Tibial nerve (tissue), 4 donors: ENCODE measurements around the gene MUC5AC. TPM values are rescaled to one million over a fixed set of nuclear protein-coding genes. Genes with fewer than 3 reads are reported as not detected.

Experiments used
- DNase-seq, 2 donors: peaks; one replicate each; pipeline ENCODE4 v3.0.0-alpha.2; 2019; ENCODE audit warnings: low spot score in 2 of 2
- H3K27ac ChIP-seq, 4 donors: fragments of 200-600 bp; sonication (generic) in 3 of 4; one replicate each; pipeline ENCODE4 v1.5.1; 2017 to 2019; ENCODE audit warnings: mild to moderate bottlenecking in 1 of 4
- H3K27me3 ChIP-seq, 2 donors: fragments of 200-600 bp; sonication (generic) in 1 of 2; one replicate each; pipeline versions ENCODE4 v1.5.1 to v1.6.0; 2017 to 2019
- H3K36me3 ChIP-seq, 3 donors: fragments of 200-600 bp; sonication (generic); one replicate each; pipeline ENCODE4 v1.5.1; 2018 to 2019
- H3K4me1 ChIP-seq, 4 donors: fragments of 200-600 bp; sonication (generic) in 3 of 4; one replicate each; pipeline ENCODE4 v1.5.1; 2017 to 2019
- H3K4me3 ChIP-seq, 4 donors: fragments of 200-600 bp; sonication (generic) in 3 of 4; one replicate each; pipeline ENCODE4 v1.5.1; 2017 to 2019; ENCODE audit warnings: mild to moderate bottlenecking in 1 of 4, moderate library complexity in 1 of 4
- H3K9me3 ChIP-seq, 4 donors: fragments of 200-600 bp; sonication (generic) in 3 of 4; one replicate each; pipeline ENCODE4 v1.5.1; 2017 to 2019
- CTCF ChIP-seq, 5 experiments: fragments of 200-600 bp in 3 of 5; fragments of 450-650 bp in 2 of 5; sonication (generic) in 3 of 5; IDR thresholded peaks; one replicate each; pipeline ENCODE4 v1.5.1; 2016 to 2019; ENCODE audit warnings: antibody characterized with exemption in 5 of 5, mild to moderate bottlenecking in 3 of 5, moderate library complexity in 2 of 5
- EP300 ChIP-seq, 2 donors: sonication (generic); formaldehyde crosslinking; IDR thresholded peaks; one replicate each; pipeline ENCODE4 v1.6.1; 2017; ENCODE audit warnings: antibody characterized with exemption in 2 of 2, mild to moderate bottlenecking in 1 of 2
- POLR2A ChIP-seq, 2 donors: fragments of 450-650 bp; IDR thresholded peaks; one replicate each; pipeline ENCODE4 v1.6.1; 2017; ENCODE audit warnings: antibody characterized with exemption in 2 of 2, mild to moderate bottlenecking in 2 of 2, moderate library complexity in 2 of 2
- WGBS, 2 donors: methylation state at CpG; one replicate each; pipeline ENCODE4 v1.1.5; 2018; 5-methylcytosine and 5-hydroxymethylcytosine counted together
- total RNA-seq, 4 donors: library from RNA; depleted of rRNA; stranded (reverse); fragments of >200 nt; gene quantifications; one replicate each; pipeline ENCODE4 v1.1.0, GENCODE V29; 2016

MUC5AC gene
- total RNA-seq, 4 donors from 2014 or later = not detected

- no peak for DNase-seq
Observed at GRCh38 chr11:1237128-1237580, 79.4 kb downstream of the MUC5AC start.

DNA sequence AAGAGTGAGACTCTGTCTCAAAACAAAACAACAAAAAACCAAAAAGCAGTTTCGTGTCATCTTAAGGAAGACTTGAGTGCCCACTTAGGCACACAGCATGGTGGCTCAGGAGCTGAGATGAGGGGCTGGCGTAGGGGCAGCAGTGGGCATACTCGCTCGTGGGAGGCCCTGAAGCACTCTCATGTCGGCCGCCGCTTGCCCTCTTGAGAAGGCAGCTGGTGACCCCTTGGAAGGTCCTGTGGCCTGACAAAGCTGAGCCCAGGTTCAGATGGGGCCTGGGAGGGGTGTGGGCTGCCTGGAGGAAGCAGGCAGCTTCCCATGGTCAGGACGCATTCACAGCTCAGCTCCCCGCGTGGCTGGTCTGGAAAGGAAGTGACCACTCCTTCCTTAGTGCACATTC lies 80.1 kb downstream of the MUC5AC start:
- TF ChIP-seq EP300 (IDR thresholded peaks at IDR 0.05) = no peak
- no peak for TF ChIP-seq POLR2A (IDR thresholded peaks at IDR 0.05)
- TF ChIP-seq CTCF (IDR thresholded peaks at IDR 0.05) = no peak
- 76 to 79% methylated on average over 9 to 10 of the region's 10 CpGs for WGBS, 2 donors
- Histone ChIP-seq H3K4me1 (no peaks in the 10 kb centered on the region), H3K36me3 (peaks cover 0 to 15% (median 0%) of the 10 kb centered on the region in 3 donors), H3K4me3 (no peak overlapping the region), H3K9me3 (peaks cover 0 to 11% (median 0%) of the 10 kb centered on the region in 4 donors), H3K27ac (no peak overlapping the region), H3K27me3 (no peaks in the 10 kb centered on the region)
- no peak for DNase-seq

More at GRCh38 chr11:1237128-1237580, 79.4 kb downstream of the MUC5AC start:
- peaks cover 0 to 6% (median 0%) of the 10 kb centered on the region in 4 donors for H3K9me3 ChIP-seq
- H3K27ac ChIP-seq = no peak overlapping the region
- peaks cover 0 to 15% (median 0%) of the 10 kb centered on the region in 3 donors for H3K36me3 ChIP-seq
- 85 to 86% methylated on average over 13 of the region's 13 CpGs for WGBS, 2 donors
- H3K27me3 ChIP-seq = peaks cover 0 to 1% of the 10 kb centered on the region in 2 donors
- no peaks in the 10 kb centered on the region for H3K4me1 ChIP-seq
- TF ChIP-seq POLR2A (IDR thresholded peaks at IDR 0.05) = no peak
- no peak for TF ChIP-seq CTCF (IDR thresholded peaks at IDR 0.05)
- TF ChIP-seq EP300 (IDR thresholded peaks at IDR 0.05) = no peak
- H3K4me3 ChIP-seq = no peak overlapping the region

DNA sequence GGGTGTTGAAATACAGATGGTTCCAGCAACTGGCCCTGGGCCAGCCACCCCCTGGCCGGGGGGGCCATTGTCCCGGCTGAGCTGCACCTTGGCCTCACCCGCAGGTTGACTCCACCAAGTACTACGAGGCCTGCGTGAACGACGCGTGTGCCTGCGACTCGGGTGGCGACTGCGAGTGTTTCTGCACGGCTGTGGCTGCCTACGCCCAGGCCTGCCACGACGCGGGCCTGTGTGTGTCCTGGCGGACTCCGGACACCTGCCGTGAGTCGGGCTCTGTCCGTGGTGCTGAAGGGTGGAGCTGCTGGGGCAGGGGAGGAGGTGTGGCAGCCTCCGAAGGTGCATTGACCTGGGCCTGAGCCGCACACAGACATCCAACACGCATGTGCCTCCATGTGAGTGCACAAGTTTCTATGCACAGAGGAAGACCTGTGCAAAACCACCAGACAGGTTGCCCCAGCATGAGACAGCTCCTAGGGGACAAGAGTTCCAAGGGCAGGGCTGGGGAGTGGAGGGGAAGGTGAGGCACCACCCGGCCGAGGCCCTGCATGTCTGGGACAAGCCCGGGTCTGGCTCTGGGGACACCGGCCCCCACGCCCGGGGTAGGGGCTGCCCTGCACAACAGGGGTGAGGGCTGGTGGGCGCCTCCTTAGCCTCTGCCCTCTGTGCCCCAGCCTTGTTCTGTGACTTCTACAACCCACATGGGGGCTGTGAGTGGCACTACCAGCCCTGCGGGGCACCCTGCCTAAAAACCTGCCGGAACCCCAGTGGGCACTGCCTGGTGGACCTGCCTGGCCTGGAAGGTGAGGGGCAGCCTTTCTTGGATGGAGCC lies 81.2 kb downstream of the MUC5AC start:
- no peak for DNase-seq

DNA sequence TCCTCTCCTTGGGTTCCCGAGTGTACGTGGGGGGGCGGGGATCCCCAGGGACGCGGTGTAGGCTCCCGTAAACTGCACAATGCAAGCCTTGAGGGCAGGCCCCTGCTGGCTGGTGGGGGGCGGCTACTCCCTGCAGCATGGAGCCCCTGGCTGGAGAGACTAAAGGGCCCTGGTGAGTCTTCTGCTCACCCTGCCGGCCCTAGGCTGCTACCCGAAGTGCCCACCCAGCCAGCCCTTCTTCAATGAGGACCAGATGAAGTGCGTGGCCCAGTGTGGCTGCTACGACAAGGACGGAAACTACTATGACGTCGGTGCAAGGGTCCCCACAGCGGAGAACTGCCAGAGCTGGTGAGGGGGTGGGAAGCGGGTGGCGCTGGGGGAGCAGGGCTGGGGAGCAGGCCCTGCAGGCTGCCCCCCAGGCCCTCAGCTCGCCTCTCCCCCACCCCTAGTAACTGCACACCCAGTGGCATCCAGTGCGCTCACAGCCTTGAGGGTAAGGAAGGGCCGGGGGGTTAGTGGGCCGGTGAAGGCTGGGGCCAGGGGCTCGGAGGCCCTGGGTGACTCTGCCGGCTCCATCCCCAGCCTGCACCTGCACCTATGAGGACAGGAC lies 81.9 kb downstream of the MUC5AC start:
- Histone ChIP-seq H3K4me3 (no peak overlapping the region), H3K4me1 (no peaks in the 10 kb centered on the region), H3K27me3 (no peaks in the 10 kb centered on the region), H3K27ac (no peak overlapping the region), H3K9me3 (peaks cover 0 to 11% (median 0%) of the 10 kb centered on the region in 4 donors), H3K36me3 (peaks cover 0 to 15% (median 0%) of the 10 kb centered on the region in 3 donors)
- no peak for DNase-seq
- TF ChIP-seq EP300 (IDR thresholded peaks at IDR 0.05) (no peak), CTCF (IDR thresholded peaks at IDR 0.05) (no peak), POLR2A (IDR thresholded peaks at IDR 0.05) (no peak)
- WGBS, 2 donors = 85% methylated on average over 15 to 17 of the region's 23 CpGs

More for the DNA sequence above, 81.2 kb downstream of the MUC5AC start:
- no peaks in the 10 kb centered on the region for H3K27me3 ChIP-seq
- no peak overlapping the region for H3K27ac ChIP-seq
- peaks cover 0 to 11% (median 0%) of the 10 kb centered on the region in 4 donors for H3K9me3 ChIP-seq
- TF ChIP-seq CTCF (IDR thresholded peaks at IDR 0.05) = no peak
- TF ChIP-seq POLR2A (IDR thresholded peaks at IDR 0.05) = no peak
- H3K4me3 ChIP-seq = no peak overlapping the region
- no peaks in the 10 kb centered on the region for H3K4me1 ChIP-seq
- 55 to 69% methylated on average over 19 to 30 of the region's 34 CpGs for WGBS, 2 donors
- H3K36me3 ChIP-seq = peaks cover 0 to 15% (median 0%) of the 10 kb centered on the region in 3 donors

GRCh38 chr11:1240771-1241170 lies 83.0 kb downstream of the MUC5AC start:
- Histone ChIP-seq H3K27me3 (no peaks in the 10 kb centered on the region), H3K27ac (no peak overlapping the region), H3K4me3 (no peak overlapping the region), H3K4me1 (no peaks in the 10 kb centered on the region), H3K36me3 (peaks cover 0 to 15% (median 0%) of the 10 kb centered on the region in 3 donors), H3K9me3 (peaks cover 0 to 11% (median 0%) of the 10 kb centered on the region in 4 donors)
- 92 to 96% methylated on average over 12 to 24 of the region's 25 CpGs for WGBS, 2 donors
- no peak for TF ChIP-seq POLR2A (IDR thresholded peaks at IDR 0.05)
- no peak for TF ChIP-seq EP300 (IDR thresholded peaks at IDR 0.05)
- TF ChIP-seq CTCF (IDR thresholded peaks at IDR 0.05) = no peak
- DNase-seq = no peak
